ENCODE data around the gene PACS1. TPM values are rescaled to one million over a fixed set of nuclear protein-coding genes. Genes with fewer than 3 reads are reported as not detected.

The PACS1 gene
- total RNA-seq, 1 donor from 2014 or later: 121 TPM

- no peak for DNase-seq
- ATAC-seq (ENCODE audit: low read depth): peak; percentile 40
- H3K36me3 Mint-ChIP-seq (ENCODE audit: low read depth): peaks cover 10% of the 10 kb centered on the region
- ChIA-PET POLR2A (interaction anchor here (0.6 kb wide), 1 partner anchor 269 kb away, joined by 10 read pairs; the partner anchor contains the start of gene FIBP), CTCF (no interaction called here)
- peaks cover 4% of the 10 kb centered on the region for H3K9me3 Mint-ChIP-seq
- peaks cover 26% of the 10 kb centered on the region for H3K4me1 Mint-ChIP-seq
- no peak overlapping the region for H3K4me3 Mint-ChIP-seq
- no peaks in the 10 kb centered on the region for H3K27me3 Mint-ChIP-seq
- intact Hi-C loops (cut with micrococcal nuclease): loop anchor here (10.0 kb wide), 1 partner anchor 47 kb away; no protein-coding TSS in a partner anchor
- H3K27ac Mint-ChIP-seq: no peak overlapping the region
- TF ChIP-seq CTCF (IDR thresholded peaks at IDR 0.05): no peak
Measured at GRCh38 chr11:66157182-66157864, 87.3 kb downstream of the PACS1 start.

- no peak for DNase-seq
- H3K9me3 Mint-ChIP-seq: no peaks in the 10 kb centered on the region
- intact Hi-C loops (cut with micrococcal nuclease): loop anchor here (10.0 kb wide), 1 partner anchor 47 kb away; no protein-coding TSS in a partner anchor
- peak overlapping the region; percentile 36 for H3K27ac Mint-ChIP-seq
- H3K4me1 Mint-ChIP-seq: peaks cover 26% of the 10 kb centered on the region
- ATAC-seq (ENCODE audit: low read depth): no peak
- ChIA-PET POLR2A (no interaction called here), CTCF (no interaction called here)
- H3K27me3 Mint-ChIP-seq: no peaks in the 10 kb centered on the region
- no peak for TF ChIP-seq CTCF (IDR thresholded peaks at IDR 0.05)
- peaks cover 6% of the 10 kb centered on the region for H3K36me3 Mint-ChIP-seq (ENCODE audit: low read depth)
- H3K4me3 Mint-ChIP-seq: no peak overlapping the region
Measured at GRCh38 chr11:66158156-66158555, 88.1 kb downstream of the PACS1 start.

GRCh38 chr11:66159324-66159984, 89.4 kb downstream of the PACS1 start:
- DNase-seq (no peak), ATAC-seq (ENCODE audit: low read depth) (no peak)
- Mint-ChIP-seq H3K27ac (no peak overlapping the region), H3K36me3 (ENCODE audit: low read depth) (peaks cover 6% of the 10 kb centered on the region), H3K4me3 (no peak overlapping the region), H3K27me3 (no peaks in the 10 kb centered on the region), H3K4me1 (peaks cover 26% of the 10 kb centered on the region), H3K9me3 (no peaks in the 10 kb centered on the region)
- CTCF ChIA-PET: interaction anchor here (0.8 kb wide), 1 partner anchor 114 kb away, joined by 3 read pairs; no protein-coding TSS in a partner anchor
- TF ChIP-seq CTCF (IDR thresholded peaks at IDR 0.05): no peak
- POLR2A ChIA-PET: interaction anchor here (0.6 kb wide), 1 partner anchor 105 kb away, joined by 4 read pairs; no protein-coding TSS in a partner anchor
- intact Hi-C loops (cut with micrococcal nuclease): loop anchor here (10.0 kb wide), 1 partner anchor 45 kb away; no protein-coding TSS in a partner anchor

- DNase-seq (no peak), ATAC-seq (ENCODE audit: low read depth) (no peak)
- no peak overlapping the region for H3K4me3 Mint-ChIP-seq
- no peak overlapping the region for H3K27ac Mint-ChIP-seq
- ChIA-PET POLR2A (no interaction called here), CTCF (no interaction called here)
- H3K27me3 Mint-ChIP-seq: no peaks in the 10 kb centered on the region
- H3K9me3 Mint-ChIP-seq: no peaks in the 10 kb centered on the region
- no peak for TF ChIP-seq CTCF (IDR thresholded peaks at IDR 0.05)
- H3K4me1 Mint-ChIP-seq: peaks cover 26% of the 10 kb centered on the region
- H3K36me3 Mint-ChIP-seq (ENCODE audit: low read depth): peaks cover 16% of the 10 kb centered on the region
- intact Hi-C loops (cut with micrococcal nuclease): no loop called here
Measured at GRCh38 chr11:66160709-66161108, 90.6 kb downstream of the PACS1 start.

- no peaks in the 10 kb centered on the region for H3K9me3 Mint-ChIP-seq
- H3K27me3 Mint-ChIP-seq: no peaks in the 10 kb centered on the region
- peaks cover 28% of the 10 kb centered on the region for H3K36me3 Mint-ChIP-seq (ENCODE audit: low read depth)
- DNase-seq: no peak
- no peak overlapping the region for H3K27ac Mint-ChIP-seq
- ChIA-PET POLR2A (no interaction called here), CTCF (no interaction called here)
- ATAC-seq (ENCODE audit: low read depth): no peak
- no peak for TF ChIP-seq CTCF (IDR thresholded peaks at IDR 0.05)
- peaks cover 11% of the 10 kb centered on the region for H3K4me1 Mint-ChIP-seq
- intact Hi-C loops (cut with micrococcal nuclease): no loop called here
- no peak overlapping the region for H3K4me3 Mint-ChIP-seq
Measured at GRCh38 chr11:66168289-66168688, 98.2 kb downstream of the PACS1 start.

All from activated B cell treated with CpG ODN at 0.5 μM for 24 hours (primary cell).